Posterior cingulate gyrus (tissue), 11 donors: ENCODE results near the gene TMEM42.

Experiments
- DNase-seq, 10 donors: peaks; one replicate each; pipeline versions ENCODE4 v3.0.0 to v3.0.0-alpha.2; 2020 to 2021; ENCODE audit warnings: mixed read lengths in 3 of 10
- intact Hi-C: fragments of 100-400 bp; cut with DNase I; formaldehyde crosslinking; loops from one replicate; pipeline ENCODE4 v1.15.1; 2023

Gene TMEM42

DNA sequence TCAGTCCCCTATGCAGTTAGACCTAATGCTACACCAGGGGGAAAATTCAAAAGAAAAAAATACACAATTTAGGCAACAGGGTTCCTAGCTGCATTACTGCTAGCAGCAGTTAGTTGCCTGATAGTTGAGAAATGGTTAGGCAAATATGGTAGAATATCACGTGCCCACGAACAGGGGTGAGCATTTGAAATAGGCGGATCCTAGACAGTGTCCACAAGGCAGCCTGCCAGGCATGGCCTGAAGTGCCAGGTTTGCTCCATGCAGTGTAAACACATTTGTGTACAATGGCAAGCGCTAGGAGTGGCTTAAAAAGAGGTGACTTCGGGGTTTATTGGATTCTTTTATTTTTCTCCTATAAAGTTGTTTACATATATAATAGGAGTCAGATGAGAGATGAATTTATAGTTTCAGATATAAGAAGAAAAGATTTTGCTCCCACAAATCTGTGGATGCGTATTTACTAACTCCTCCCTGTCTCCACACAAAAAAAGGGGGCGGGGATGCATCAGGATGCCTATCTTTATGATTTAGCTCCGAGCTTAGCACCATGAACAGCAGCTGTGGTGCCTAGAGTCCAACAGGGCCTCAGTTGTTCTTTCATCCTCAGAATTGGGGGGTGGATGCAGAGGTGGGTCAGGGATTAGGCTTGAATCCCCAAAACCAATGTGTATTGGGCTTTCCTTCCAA, 8.8 kb downstream of the TMEM42 start:
- no peak for DNase-seq
- intact Hi-C loops: no loop called here

- DNase-seq: no peak
- intact Hi-C loops: no loop called here
Observed at GRCh38 chr3:44874308-44874707, 12.6 kb downstream of the TMEM42 start, which contains the start of gene TGM4. TSS of gene TGM4 (plus strand) at chr3:44874608. CDS start at chr3:44874679, 71 bp downstream.

GRCh38 chr3:44875596-44875995, 13.9 kb downstream of the TMEM42 start:
- intact Hi-C loops: no loop called here

DNA sequence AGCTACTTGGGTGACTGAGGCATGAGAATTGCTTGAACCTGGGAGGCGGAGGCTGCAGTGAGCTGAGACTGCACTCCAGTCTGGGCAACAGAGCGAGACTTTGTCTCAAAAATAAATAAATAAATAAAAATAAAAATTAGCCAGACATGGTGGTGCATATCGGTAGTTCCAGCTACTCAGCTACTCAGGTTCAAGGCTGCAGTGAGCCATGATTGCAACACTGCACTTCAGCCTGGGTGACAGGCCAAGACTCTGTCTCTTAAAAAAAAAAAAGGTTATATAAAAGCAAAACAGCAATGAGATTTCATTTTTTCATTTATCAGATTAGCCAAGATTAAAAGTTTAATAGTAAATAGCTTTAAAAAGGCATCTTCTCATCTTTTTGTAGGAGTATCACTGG, 15.6 kb downstream of the TMEM42 start:
- intact Hi-C loops: no loop called here
- no peak for DNase-seq

More at GRCh38 chr3:44875596-44875995, 13.9 kb downstream of the TMEM42 start:
- no peak for DNase-seq

- DNase-seq: no peak
- intact Hi-C loops: no loop called here
Observed at GRCh38 chr3:44880284-44880683, 18.6 kb downstream of the TMEM42 start.

GRCh38 chr3:44883213-44883955, 21.7 kb downstream of the TMEM42 start:
- no peak for DNase-seq
- intact Hi-C loops: no loop called here

GRCh38 chr3:44883999-44884431, 22.3 kb downstream of the TMEM42 start:
- intact Hi-C loops: no loop called here
- DNase-seq: no peak

GRCh38 chr3:44885618-44886017, 23.9 kb downstream of the TMEM42 start:
- no peak for DNase-seq
- intact Hi-C loops: no loop called here

- intact Hi-C loops: no loop called here
Observed at GRCh38 chr3:44886561-44886960, 24.8 kb downstream of the TMEM42 start.

DNA sequence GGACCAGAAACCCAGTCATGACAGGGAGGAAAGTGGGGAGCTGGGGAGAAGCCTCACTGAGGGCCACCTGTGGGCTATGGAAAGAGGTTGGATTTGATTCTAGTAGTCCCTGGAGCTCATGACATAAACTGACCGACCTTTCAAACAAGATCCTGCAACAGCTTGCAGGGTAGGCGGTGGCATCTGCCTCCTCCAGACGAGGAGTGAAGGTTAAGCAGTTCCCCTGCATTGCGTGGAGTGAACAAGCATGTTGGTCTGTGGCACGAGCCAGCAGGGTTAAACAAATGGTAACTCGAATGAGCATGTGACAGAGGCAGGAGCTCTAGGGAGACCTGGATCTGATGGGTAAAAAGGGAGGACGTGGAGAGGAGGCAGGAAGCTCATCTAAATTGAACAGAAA, 25.4 kb downstream of the TMEM42 start:
- DNase-seq: no peak
- intact Hi-C loops: no loop called here

More at GRCh38 chr3:44886561-44886960, 24.8 kb downstream of the TMEM42 start:
- no peak for DNase-seq

- intact Hi-C loops: no loop called here
- DNase-seq: no peak
Observed at GRCh38 chr3:44890258-44890657, 28.5 kb downstream of the TMEM42 start.

DNA sequence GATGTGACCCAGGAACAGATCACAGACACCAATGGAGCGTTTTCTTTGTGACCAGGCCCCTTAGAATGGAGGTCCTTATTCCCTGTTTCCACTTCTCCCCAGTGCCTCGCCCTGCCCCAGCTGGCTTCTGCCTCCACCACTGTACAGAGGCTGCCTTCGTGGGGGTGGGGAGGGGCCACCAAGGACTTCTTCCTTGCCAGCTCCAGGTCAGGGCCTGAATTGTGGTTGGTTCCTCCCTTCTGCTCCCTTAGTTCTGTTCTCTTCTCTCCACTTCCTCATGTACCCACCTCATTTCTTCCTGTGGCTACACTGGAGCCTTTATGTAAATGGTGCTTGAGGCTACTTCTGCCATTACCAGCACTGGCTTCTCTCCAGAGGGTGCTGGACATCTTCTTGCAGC, 29.1 kb downstream of the TMEM42 start:
- DNase-seq: no peak
- intact Hi-C loops: no loop called here

DNA sequence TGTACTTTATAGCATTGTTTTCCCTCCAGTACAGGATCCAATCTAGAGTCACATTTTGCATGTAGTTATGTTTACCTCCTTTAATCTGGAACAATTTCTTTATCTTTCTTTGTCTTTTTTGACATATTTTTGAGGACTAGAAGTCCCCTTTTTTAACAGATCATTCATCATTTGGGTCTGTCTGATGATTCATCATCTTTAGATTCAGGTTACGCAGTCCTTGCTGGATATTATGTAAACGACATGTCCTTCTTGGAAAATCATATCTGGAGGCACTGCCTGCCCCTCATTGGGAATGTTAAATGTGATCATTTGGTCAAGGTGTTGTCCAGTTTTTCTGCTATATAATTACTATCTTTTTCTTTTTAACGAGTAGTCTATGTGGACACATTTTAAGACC, 31.0 kb downstream of the TMEM42 start:
- no peak for DNase-seq
- intact Hi-C loops: no loop called here

DNA sequence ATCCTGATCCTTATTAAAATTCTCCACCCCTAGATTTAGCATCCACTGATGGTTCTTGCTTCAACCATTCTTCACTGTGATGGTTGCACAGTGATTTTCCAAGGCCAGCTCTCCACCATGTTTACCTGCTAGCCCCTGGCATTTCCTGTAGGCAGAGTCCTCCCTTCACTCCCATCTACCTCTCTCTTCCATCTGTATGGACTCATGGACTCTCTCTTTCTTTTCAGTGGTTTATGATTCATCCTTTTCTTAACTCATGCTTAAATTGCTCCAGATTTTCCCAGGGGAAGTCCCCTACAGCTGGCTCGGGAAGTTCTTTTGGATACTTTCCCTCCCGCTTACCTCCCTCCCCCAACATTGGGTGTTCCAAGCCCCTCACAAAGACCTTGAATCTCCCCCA, 31.4 kb downstream of the TMEM42 start:
- intact Hi-C loops: no loop called here
- no peak for DNase-seq

DNA sequence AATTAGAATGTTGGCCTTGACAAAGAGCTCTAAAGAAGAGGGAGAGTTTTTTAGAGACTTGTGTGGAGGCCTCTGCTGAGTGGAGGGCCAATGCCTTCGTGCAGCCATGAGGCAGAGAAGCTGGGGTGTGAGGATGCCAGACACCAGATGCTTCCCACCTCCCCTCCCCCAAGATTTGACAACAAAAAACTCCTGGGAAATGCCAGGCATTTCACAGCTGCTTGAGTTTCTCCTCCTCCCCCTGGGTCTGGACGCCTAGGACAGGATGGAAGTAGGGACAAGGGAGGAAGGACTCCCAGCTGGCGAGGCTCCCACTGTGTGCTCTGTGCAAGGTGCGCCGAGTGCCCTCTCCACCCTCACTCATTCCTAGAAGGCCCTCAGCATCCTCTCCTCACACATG, 32.8 kb downstream of the TMEM42 start:
- DNase-seq: no peak
- intact Hi-C loops: no loop called here

DNA sequence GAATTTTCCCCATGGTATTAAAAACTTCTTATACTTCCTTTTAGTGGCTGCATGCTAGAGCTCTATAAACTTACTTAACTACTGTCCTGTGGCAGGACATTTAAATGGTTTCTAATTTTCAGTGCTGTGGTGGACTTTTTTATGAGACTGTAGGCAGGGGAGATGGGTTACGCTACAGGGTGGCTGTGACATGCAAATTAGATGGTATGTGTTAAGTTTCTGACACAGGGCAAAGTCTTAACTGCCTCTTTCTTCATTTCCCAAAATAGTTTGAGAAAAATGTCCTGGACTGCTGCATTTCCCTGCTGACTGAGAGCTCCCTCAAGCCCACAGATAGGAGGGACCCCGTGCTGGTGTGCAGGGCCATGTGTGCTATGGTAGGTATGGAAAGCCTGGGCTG, 34.7 kb downstream of the TMEM42 start:
- DNase-seq: no peak
- intact Hi-C loops: no loop called here

DNA sequence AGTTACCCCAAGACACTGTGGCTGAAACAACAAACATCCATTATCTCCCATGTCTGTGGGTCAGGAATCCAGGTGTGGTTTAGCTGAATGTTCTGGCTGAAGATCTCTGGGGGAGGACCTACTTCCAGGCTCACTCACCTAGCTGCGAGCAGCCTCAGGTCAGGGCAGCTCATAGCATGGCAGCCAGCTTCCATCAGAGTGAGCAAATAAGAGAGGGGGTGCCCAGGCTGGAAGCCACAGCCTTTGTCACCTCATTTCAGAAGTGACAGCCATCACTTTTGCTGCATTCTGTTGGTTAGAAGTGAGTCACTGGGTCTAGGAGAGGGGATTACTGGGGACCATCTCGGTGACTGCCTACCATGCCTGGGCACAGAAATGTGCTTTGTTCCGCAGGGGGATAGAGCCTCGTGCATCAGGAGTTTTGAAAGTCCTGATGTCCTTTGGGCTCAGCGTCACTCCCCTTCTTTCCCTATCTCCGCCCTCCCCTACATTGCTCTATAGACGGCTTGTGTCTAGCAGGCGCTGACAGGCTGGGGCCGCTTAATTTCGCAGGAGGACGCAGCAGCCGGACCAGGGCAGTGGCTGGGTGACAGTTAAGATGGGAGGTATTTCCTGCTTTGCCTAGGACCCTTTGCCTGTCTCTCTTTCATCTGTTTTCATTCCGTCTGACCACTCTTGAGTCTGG, 38.1 kb downstream of the TMEM42 start:
- intact Hi-C loops: no loop called here
- no peak for DNase-seq

DNA sequence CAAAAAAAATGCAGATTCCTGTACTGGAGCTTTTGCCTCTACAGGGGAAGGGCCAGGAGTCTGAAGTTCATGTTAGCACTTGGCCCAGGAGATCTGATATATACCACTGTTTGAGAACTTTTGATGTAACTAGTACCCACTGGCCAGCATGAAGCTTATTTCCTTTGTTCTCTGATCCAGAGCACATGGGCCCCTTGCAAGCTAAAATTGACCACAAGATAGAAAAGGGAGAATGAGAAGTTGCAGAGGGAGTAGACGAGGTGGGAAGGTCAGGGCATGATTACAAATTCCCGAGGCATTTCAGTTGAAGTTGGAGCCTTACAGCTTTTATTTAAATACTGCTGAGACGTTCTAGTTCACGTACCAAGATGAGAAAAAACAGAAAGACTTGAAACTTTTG, 40.9 kb downstream of the TMEM42 start:
- no peak for DNase-seq
- intact Hi-C loops: no loop called here

DNA sequence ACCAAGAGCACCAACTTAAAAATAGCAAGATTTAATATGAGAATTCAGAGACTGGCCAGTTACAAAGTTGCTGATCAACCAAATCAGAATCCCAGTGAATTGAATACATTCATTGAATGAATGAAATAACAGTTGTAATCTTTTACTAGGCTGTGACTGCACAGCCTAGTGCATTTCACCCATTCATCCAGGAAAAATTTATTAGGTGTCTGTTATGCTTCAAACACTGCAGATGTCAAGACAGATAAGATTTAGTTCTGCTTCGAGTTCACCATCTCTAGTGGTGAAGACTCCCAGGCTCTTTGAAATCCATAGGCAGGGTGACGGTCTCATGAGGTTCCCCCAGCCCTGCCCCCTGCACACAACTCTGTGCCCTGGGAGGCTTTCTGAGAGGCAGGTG, 41.6 kb downstream of the TMEM42 start:
- DNase-seq: no peak
- intact Hi-C loops: no loop called here

DNA sequence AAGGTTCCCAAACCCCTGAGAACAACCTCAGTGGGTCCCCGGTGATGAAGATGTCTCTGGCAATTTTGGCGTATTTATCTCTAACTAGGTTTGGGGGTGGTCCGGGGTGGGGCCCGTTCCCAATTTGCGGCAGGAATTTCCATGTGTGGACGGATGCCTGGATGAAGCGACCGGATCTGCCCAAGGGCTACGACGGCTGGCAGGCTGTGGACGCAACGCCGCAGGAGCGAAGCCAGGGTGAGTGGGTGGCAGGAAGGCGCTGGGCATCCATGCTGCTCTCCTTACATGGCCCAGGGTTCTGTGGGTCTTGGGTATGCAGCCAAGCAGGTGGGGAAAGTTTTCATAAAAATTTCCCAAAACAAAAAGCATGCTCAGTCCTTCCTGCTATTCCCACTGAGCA, 42.0 kb downstream of the TMEM42 start:
- DNase-seq: no peak
- intact Hi-C loops: no loop called here

GRCh38 chr3:44905446-44906157, 43.9 kb downstream of the TMEM42 start:
- intact Hi-C loops: no loop called here
- no peak for DNase-seq
